HepG2 (cell line): ENCODE measurements around the gene TAF12. TPM values are rescaled to one million over a fixed set of nuclear protein-coding genes. Genes with fewer than 3 reads are reported as not detected.

Experiments used
- ATAC-seq: fragments of 200-7000 bp; cut with Tn5 transposase; 3 replicates; pipeline ENCODE4 v1.9.1; 2020; ENCODE audit warnings: mild to moderate bottlenecking, moderate library complexity
- BruUV-seq: library from RNA; stranded (reverse); fragments of 400-500 nt; replicated peaks from 2 replicates; lab custom pipeline; 2021; lab: Mats Ljungman, UMichigan
- CTCF ChIA-PET: fragments of 300-600 bp; formaldehyde crosslinking; extraction: SDS; loops from one replicate; lab custom pipeline; 2021; ENCODE audit warnings: low total read pairs, inconsistent platforms, low intra/inter-chr PET ratio; lab: Yijun Ruan, JAX
- POLR2A ChIA-PET: fragments of 350-600 bp; sonication (Branson Sonifier 250); formaldehyde crosslinking; loops from one replicate; lab custom pipeline; 2020; ENCODE audit warnings: antibody characterized with exemption, inconsistent platforms; lab: Yijun Ruan, JAX
- DNase-seq: peaks from one replicate; pipeline ENCODE4 v3.0.0-alpha.2; 2015; ENCODE audit warnings: low spot score
- FAIRE-seq: peaks from 3 replicates; lab custom pipeline; 2011; peaks lifted over from hg19 to GRCh38; lab: Jason Lieb, UNC
- H2AFZ ChIP-seq: one replicate; pipeline ENCODE4 v1.6.1; 2011; ENCODE audit warnings: low read length, inconsistent platforms
- H3K27ac ChIP-seq: fragments of 300-600 bp; 3 replicates; pipeline ENCODE4 v1.8.0; 2011; ENCODE audit warnings: mixed run types, mild to moderate bottlenecking, mixed read lengths, low read length, inconsistent platforms; ENCODE audit not compliant: insufficient read depth; ENCODE audit errors: extremely low read length
- H3K27me3 ChIP-seq, 2 experiments: fragments of 200-600 bp in 1 of 2; 2 replicates in 1 of 2; 3 replicates in 1 of 2; pipeline versions ENCODE4 v1.6.0 to v1.8.0; 2011; ENCODE audit warnings: low read length in 2 of 2, mild to moderate bottlenecking in 2 of 2, moderate library complexity in 2 of 2, inconsistent platforms in 1 of 2; ENCODE audit not compliant: insufficient read depth in 2 of 2, control insufficient read depth in 1 of 2
- H3K36me3 ChIP-seq, 2 experiments: fragments of 200-600 bp in 1 of 2; replicated peaks in 1 of 2; 2 replicates in 1 of 2; 3 replicates in 1 of 2; pipeline versions ENCODE4 v1.5.1 to v1.8.0; 2011; ENCODE audit warnings: low read length in 2 of 2, inconsistent platforms in 1 of 2; ENCODE audit not compliant: insufficient read depth in 2 of 2, control insufficient read depth in 1 of 2
- H3K4me1 ChIP-seq: 2 replicates; pipeline ENCODE4 v1.5.1; 2012; ENCODE audit warnings: low read length, inconsistent platforms; ENCODE audit not compliant: insufficient read depth
- H3K4me2 ChIP-seq: 2 replicates; pipeline ENCODE4 v1.6.0; 2011; ENCODE audit warnings: low read depth, low read length, inconsistent platforms
- H3K4me3 ChIP-seq, 3 experiments: fragments of 200-600 bp in 1 of 3; sonication (generic), shearing (Covaris generic) in 1 of 3; replicated peaks in 1 of 3; 2 replicates each; pipeline ENCODE4 v1.5.1; 2011 to 2016; ENCODE audit warnings: low read length in 3 of 3, inconsistent platforms in 2 of 3, low read depth in 2 of 3, mild to moderate bottlenecking in 2 of 3, control low read depth in 1 of 3, mixed read lengths in 1 of 3; ENCODE audit not compliant: insufficient read depth in 1 of 3
- H3K79me2 ChIP-seq: one replicate; pipeline ENCODE4 v1.6.1; 2011; ENCODE audit warnings: low read length, inconsistent platforms; ENCODE audit not compliant: insufficient read depth
- H3K9ac ChIP-seq: 2 replicates; pipeline ENCODE4 v1.6.0; 2011; ENCODE audit warnings: mild to moderate bottlenecking, low read depth, low read length, inconsistent platforms; ENCODE audit not compliant: insufficient read depth
- H3K9me3 ChIP-seq: 2 replicates; pipeline ENCODE4 v1.5.1; 2012; ENCODE audit warnings: mild to moderate bottlenecking, low read length
- H4K20me1 ChIP-seq: 2 replicates; pipeline ENCODE4 v1.6.0; 2011; ENCODE audit warnings: inconsistent platforms, mild to moderate bottlenecking, low read length, moderate library complexity; ENCODE audit not compliant: insufficient read depth
- ARNTL ChIP-seq: sonication (generic); formaldehyde crosslinking; IDR thresholded peaks from 2 replicates; pipeline ENCODE4 v1.4.0; 2020; ENCODE audit warnings: mild to moderate bottlenecking, missing genetic modification reagents
- BORCS8-MEF2B ChIP-seq: sonication (generic); formaldehyde crosslinking; IDR thresholded peaks from 2 replicates; pipeline ENCODE4 v1.8.0; 2022; ENCODE audit warnings: mild to moderate bottlenecking, missing genetic modification reagents
- HMG20B ChIP-seq: conservative IDR thresholded peaks from 2 replicates; pipeline ENCODE4 v1.6.1; 2016; ENCODE audit warnings: missing genetic modification reagents, missing compliant biosample characterization
- IRF2 ChIP-seq: IDR thresholded peaks from 2 replicates; pipeline ENCODE4 v1.6.1; 2018; ENCODE audit warnings: missing genetic modification reagents, missing compliant biosample characterization
- NR2F1 ChIP-seq, 2 experiments: fragments of 450-650 bp in 1 of 2; formaldehyde crosslinking in 1 of 2; IDR thresholded peaks; 2 replicates each; pipeline versions ENCODE4 v1.5.0 to v1.6.1; 2016 to 2020; ENCODE audit warnings: mild to moderate bottlenecking in 1 of 2, missing compliant biosample characterization in 1 of 2, missing genetic modification reagents in 1 of 2, moderate library complexity in 1 of 2
- POLR2AphosphoS5 ChIP-seq: IDR thresholded peaks from 2 replicates; pipeline ENCODE4 v1.6.1; 2012; ENCODE audit warnings: low read depth, low read length
- SOX5 ChIP-seq: IDR thresholded peaks from 2 replicates; pipeline ENCODE4 v1.6.1; 2016; ENCODE audit warnings: borderline replicate concordance
- SOX6 ChIP-seq, 2 experiments: fragments of 450-650 bp in 1 of 2; sonication (generic) in 1 of 2; formaldehyde crosslinking in 1 of 2; IDR thresholded peaks; 2 replicates each; pipeline versions ENCODE4 v1.4.0 to v1.6.1; 2017 to 2020; ENCODE audit warnings: antibody characterized with exemption in 1 of 2, mild to moderate bottlenecking in 1 of 2, missing genetic modification reagents in 1 of 2
- ZNF235 ChIP-seq: sonication (generic); formaldehyde crosslinking; IDR thresholded peaks from 2 replicates; pipeline ENCODE4 v1.8.1; 2023; ENCODE audit warnings: mild to moderate bottlenecking, missing genetic modification reagents, borderline replicate concordance
- ZNF317 ChIP-seq: sonication (generic); formaldehyde crosslinking; IDR thresholded peaks from 2 replicates; pipeline ENCODE4 v1.5.0; 2020; ENCODE audit warnings: mild to moderate bottlenecking, missing genetic modification reagents
- ZNF569 ChIP-seq: sonication (generic); formaldehyde crosslinking; IDR thresholded peaks from 2 replicates; pipeline ENCODE4 v1.5.0; 2020; ENCODE audit warnings: mild to moderate bottlenecking, missing genetic modification reagents, moderate library complexity, borderline replicate concordance
- ZNF749 ChIP-seq: sonication (generic); formaldehyde crosslinking; IDR thresholded peaks from 2 replicates; pipeline ENCODE4 v1.8.0; 2022; ENCODE audit warnings: mild to moderate bottlenecking, missing genetic modification reagents, moderate library complexity, borderline replicate concordance
- ZSCAN12 ChIP-seq: sonication (generic); formaldehyde crosslinking; IDR thresholded peaks from 2 replicates; pipeline ENCODE4 v1.9.0; 2021; ENCODE audit warnings: mild to moderate bottlenecking, missing genetic modification reagents
- WGBS: methylation state at CpG from one replicate; pipeline ENCODE4 v1.1.6; 2017; ENCODE audit warnings: low lambda C conversion rate; 5-methylcytosine and 5-hydroxymethylcytosine counted together
- in situ Hi-C: cut with HindIII; loops from 2 replicates; pipeline ENCODE4 v1.10.0; 2017; ENCODE audit warnings: low pct_unique_long_range_greater_than_20kb; ENCODE audit not compliant: extremely low pct_ligation_motif_present
- intact Hi-C: fragments of 100-400 bp; cut with micrococcal nuclease; formaldehyde crosslinking; loops from one replicate; pipeline ENCODE4 v1.10.0; 2022; ENCODE audit not compliant: unreplicated experiment
- polyA plus RNA-seq, 8 experiments: library from polyadenylated mRNA; depleted of rRNA in 3 of 8; stranded (reverse) in 7 of 8; unstranded in 1 of 8; fragments of >200 nt; fragmentation: Illumina TruSeq in 4 of 8; extraction: Trizol in 4 of 8; gene quantifications; 2 replicates each; pipeline versions ENCODE4 v1.2.1 to v1.2.3, GENCODE V29; 2011 to 2016; ENCODE audit warnings: low read depth in 4 of 8, missing spikeins in 1 of 8, mixed read lengths in 1 of 8; ENCODE audit not compliant: insufficient read depth in 1 of 8
- total RNA-seq, 5 experiments: library from RNA; depleted of rRNA; stranded (reverse); fragments of >200 nt; fragmentation: Illumina TruSeq; extraction: Trizol; gene quantifications; 2 replicates each; pipeline ENCODE4 v1.2.3, GENCODE V29; 2016; ENCODE audit warnings: low read depth in 1 of 5
- TF ChIP-seq, protein P1 (sequence below): sonication (generic); formaldehyde crosslinking; IDR thresholded peaks from 2 replicates; pipeline ENCODE4 v1.8.1; 2023; ENCODE audit warnings: mild to moderate bottlenecking, moderate library complexity, missing genetic modification reagents
- TF ChIP-seq, protein P2 (sequence below): sonication (generic); formaldehyde crosslinking; IDR thresholded peaks from 2 replicates; pipeline ENCODE4 v1.8.1; 2023; ENCODE audit warnings: mild to moderate bottlenecking, missing genetic modification reagents, borderline replicate concordance
- TF ChIP-seq, protein P3 (sequence below): sonication (generic); formaldehyde crosslinking; IDR thresholded peaks from 2 replicates; pipeline ENCODE4 v1.4.0; 2020; ENCODE audit warnings: missing genetic modification reagents, borderline replicate concordance
- TF ChIP-seq, protein P4 (sequence below): sonication (generic); formaldehyde crosslinking; IDR thresholded peaks from 2 replicates; pipeline ENCODE4 v1.5.0; 2020; ENCODE audit warnings: mild to moderate bottlenecking, missing genetic modification reagents

The TAF12 gene
- total and polyA plus RNA-seq, 2 of the 13 experiments (the other 11 are each of a cell fraction or from before 2014, with no cell fraction given): 16.3 to 17.1 TPM

DNA sequence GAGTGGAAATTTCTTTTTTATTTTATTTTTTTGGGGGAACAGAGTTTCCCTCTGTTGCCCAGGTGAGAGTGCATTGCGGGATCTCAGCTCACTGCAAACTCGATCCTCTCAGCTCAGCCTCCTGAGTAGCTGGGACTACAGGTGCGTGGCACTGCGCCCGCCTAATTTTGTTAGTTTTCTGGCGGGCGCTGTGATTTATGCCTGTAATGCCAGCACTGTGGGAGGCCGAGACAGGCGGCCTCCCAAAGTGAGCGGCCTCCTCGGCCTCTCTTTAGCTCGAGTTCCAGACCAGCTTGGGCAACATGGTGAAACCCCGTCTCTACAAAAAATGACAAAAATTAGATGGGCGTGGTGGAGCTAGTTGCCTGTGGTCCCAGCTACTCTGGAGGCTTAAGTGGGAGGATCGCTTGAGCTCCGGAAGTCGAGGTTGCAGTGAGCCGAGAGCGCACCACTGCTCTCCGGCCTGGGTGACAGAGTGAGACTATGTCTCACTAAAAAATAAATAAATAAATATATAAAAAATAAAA, 28.4 kb upstream of the TAF12 start:
- H3K36me3 ChIP-seq: no peaks in the 10 kb centered on the region; a peak in 1 of 5 replicates
- no peak overlapping the region for H3K9ac ChIP-seq
- peaks cover 6% of the 10 kb centered on the region for H3K79me2 ChIP-seq
- DNase-seq (no peak), FAIRE-seq (no peak), ATAC-seq (no peak)
- H3K9me3 ChIP-seq: no peaks in the 10 kb centered on the region
- in situ Hi-C loops (no loop called here), intact Hi-C loops (no loop called here)
- H4K20me1 ChIP-seq: no peaks in the 10 kb centered on the region
- no peak overlapping the region for H3K4me3 ChIP-seq
- H2AFZ ChIP-seq: no peak overlapping the region
- BruUV-seq: no TSS peak
- CTCF ChIA-PET: no interaction called here
- POLR2A ChIA-PET: interaction anchor here (1.2 to 2.4 kb wide), 2 partner anchors 14 to 23 kb away, joined by 3 to 7 read pairs; partner anchors contain the start of gene RNU11
- H3K27ac ChIP-seq: no peak overlapping the region
- WGBS: 96% methylated on average over 20 of the region's 20 CpGs
- H3K4me1 ChIP-seq: peaks cover 16% of the 10 kb centered on the region
- no peak overlapping the region for H3K4me2 ChIP-seq
- no peaks in the 10 kb centered on the region; a peak in 1 of 5 replicates for H3K27me3 ChIP-seq
- TF ChIP-seq NR2F1 (CRISPR knock-in tag; IDR thresholded peaks at IDR 0.05) (no peak), ZSCAN12 (CRISPR knock-in tag) (no peak), ZNF749 (no peak), HMG20B (CRISPR knock-in tag) (no peak), IRF2 (CRISPR knock-in tag) (no peak), ZNF235 (no peak), ARNTL (CRISPR knock-in tag) (no peak), POLR2AphosphoS5 (no peak), ZNF317 (CRISPR knock-in tag) (no peak), SOX5 (CRISPR knock-in tag) (no peak), ZNF569 (CRISPR knock-in tag) (no peak), SOX6 (IDR thresholded peaks at IDR 0.05) (no peak), SOX6 (CRISPR knock-in tag; IDR thresholded peaks at IDR 0.05) (no peak), BORCS8-MEF2B (CRISPR knock-in tag) (no peak)
- TF ChIP-seq, protein P1, sequence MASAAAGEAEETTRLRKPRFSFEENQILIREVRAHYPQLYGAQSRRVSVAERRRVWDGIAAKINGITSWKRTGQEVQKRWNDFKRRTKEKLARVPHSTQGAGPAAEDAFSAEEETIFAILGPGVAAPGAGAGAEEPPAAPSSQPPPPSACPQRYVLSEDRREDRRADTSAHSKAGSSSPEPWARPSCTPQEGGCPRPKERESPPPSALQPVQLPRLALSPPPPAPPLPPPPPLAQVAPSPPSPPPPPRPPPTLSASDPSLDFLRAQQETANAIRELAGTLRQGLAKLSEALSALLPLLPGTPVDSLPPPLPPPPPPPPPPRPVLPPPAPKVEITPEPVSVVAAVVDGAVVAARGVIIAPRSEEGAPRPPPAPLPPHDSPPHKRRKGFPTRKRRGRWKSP (CRISPR knock-in tag): no peak
- TF ChIP-seq, protein P2, sequence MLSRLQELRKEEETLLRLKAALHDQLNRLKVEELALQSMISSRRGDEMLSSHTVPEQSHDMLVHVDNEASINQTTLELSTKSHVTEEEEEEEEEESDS (CRISPR knock-in tag): no peak
- TF ChIP-seq, protein P3, sequence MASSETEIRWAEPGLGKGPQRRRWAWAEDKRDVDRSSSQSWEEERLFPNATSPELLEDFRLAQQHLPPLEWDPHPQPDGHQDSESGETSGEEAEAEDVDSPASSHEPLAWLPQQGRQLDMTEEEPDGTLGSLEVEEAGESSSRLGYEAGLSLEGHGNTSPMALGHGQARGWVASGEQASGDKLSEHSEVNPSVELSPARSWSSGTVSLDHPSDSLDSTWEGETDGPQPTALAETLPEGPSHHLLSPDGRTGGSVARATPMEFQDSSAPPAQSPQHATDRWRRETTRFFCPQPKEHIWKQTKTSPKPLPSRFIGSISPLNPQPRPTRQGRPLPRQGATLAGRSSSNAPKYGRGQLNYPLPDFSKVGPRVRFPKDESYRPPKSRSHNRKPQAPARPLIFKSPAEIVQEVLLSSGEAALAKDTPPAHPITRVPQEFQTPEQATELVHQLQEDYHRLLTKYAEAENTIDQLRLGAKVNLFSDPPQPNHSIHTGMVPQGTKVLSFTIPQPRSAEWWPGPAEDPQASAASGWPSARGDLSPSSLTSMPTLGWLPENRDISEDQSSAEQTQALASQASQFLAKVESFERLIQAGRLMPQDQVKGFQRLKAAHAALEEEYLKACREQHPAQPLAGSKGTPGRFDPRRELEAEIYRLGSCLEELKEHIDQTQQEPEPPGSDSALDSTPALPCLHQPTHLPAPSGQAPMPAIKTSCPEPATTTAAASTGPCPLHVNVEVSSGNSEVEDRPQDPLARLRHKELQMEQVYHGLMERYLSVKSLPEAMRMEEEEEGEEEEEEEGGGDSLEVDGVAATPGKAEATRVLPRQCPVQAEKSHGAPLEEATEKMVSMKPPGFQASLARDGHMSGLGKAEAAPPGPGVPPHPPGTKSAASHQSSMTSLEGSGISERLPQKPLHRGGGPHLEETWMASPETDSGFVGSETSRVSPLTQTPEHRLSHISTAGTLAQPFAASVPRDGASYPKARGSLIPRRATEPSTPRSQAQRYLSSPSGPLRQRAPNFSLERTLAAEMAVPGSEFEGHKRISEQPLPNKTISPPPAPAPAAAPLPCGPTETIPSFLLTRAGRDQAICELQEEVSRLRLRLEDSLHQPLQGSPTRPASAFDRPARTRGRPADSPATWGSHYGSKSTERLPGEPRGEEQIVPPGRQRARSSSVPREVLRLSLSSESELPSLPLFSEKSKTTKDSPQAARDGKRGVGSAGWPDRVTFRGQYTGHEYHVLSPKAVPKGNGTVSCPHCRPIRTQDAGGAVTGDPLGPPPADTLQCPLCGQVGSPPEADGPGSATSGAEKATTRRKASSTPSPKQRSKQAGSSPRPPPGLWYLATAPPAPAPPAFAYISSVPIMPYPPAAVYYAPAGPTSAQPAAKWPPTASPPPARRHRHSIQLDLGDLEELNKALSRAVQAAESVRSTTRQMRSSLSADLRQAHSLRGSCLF (CRISPR knock-in tag): no peak
- TF ChIP-seq, protein P4, sequence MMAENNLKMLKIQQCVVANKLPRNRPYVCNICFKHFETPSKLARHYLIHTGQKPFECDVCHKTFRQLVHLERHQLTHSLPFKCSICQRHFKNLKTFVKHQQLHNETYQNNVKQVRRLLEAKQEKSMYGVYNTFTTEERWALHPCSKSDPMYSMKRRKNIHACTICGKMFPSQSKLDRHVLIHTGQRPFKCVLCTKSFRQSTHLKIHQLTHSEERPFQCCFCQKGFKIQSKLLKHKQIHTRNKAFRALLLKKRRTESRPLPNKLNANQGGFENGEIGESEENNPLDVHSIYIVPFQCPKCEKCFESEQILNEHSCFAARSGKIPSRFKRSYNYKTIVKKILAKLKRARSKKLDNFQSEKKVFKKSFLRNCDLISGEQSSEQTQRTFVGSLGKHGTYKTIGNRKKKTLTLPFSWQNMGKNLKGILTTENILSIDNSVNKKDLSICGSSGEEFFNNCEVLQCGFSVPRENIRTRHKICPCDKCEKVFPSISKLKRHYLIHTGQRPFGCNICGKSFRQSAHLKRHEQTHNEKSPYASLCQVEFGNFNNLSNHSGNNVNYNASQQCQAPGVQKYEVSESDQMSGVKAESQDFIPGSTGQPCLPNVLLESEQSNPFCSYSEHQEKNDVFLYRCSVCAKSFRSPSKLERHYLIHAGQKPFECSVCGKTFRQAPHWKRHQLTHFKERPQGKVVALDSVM (CRISPR knock-in tag): no peak
